Thoracic aorta (tissue), 2 donors: ENCODE results near the gene KLHDC7B. TPM values are rescaled to one million over a fixed set of nuclear protein-coding genes. Genes with fewer than 3 reads are reported as not detected.
"Not testable (repeated sequence)": the region's sequence is repeated elsewhere in the genome, so short reads cannot be mapped to it uniquely, and the experiment has no call there.

Experiments
- ATAC-seq: fragments of 150-250 bp; one replicate; pipeline ENCODE4 v1.8.0; 2017; ENCODE audit warnings: low read depth; ENCODE audit not compliant: insufficient number of reproducible peaks, low FRiP score
- DNase-seq: peaks from one replicate; pipeline ENCODE4 v3.0.0-alpha.2; 2020; ENCODE audit warnings: low spot score
- H3K27ac ChIP-seq, 2 donors: fragments of 200-600 bp; sonication (generic); 1 replicate in 1 of 2; 2 replicates in 1 of 2; pipeline ENCODE4 v1.5.1; 2016; ENCODE audit warnings: mild to moderate bottlenecking in 2 of 2, moderate library complexity in 2 of 2
- H3K27me3 ChIP-seq: fragments of 200-600 bp; sonication (generic); replicated peaks from 2 replicates; pipeline ENCODE4 v1.6.0; 2016; ENCODE audit warnings: mild to moderate bottlenecking; ENCODE audit not compliant: insufficient read depth
- H3K36me3 ChIP-seq: fragments of 200-600 bp; sonication (generic); one replicate; pipeline ENCODE4 v1.5.1; 2016
- H3K4me1 ChIP-seq, 2 donors: fragments of 200-600 bp; sonication (generic); 1 replicate in 1 of 2; 2 replicates in 1 of 2; pipeline versions ENCODE4 v1.5.1 to v1.6.0; 2016; ENCODE audit warnings: low read depth in 2 of 2, mild to moderate bottlenecking in 1 of 2; ENCODE audit not compliant: control insufficient read depth in 1 of 2
- H3K4me3 ChIP-seq: fragments of 200-600 bp; sonication (generic); 2 replicates; pipeline ENCODE4 v1.5.1; 2016; ENCODE audit warnings: mild to moderate bottlenecking
- H3K9me3 ChIP-seq: fragments of 200-600 bp; sonication (generic); 2 replicates; pipeline ENCODE4 v1.5.1; 2016
- CTCF ChIP-seq: fragments of 200-600 bp; sonication (generic); IDR thresholded peaks from one replicate; pipeline ENCODE4 v1.5.1; 2019; ENCODE audit warnings: antibody characterized with exemption
- total RNA-seq, 2 donors: library from RNA; depleted of rRNA; stranded (reverse); fragments of >200 nt; gene quantifications; one replicate each; pipeline versions ENCODE4 v1.1.0 to v1.2.3, GENCODE V29; 2016

KLHDC7B gene
- total RNA-seq, 2 donors from 2014 or later, result not detected

GRCh38 chr22:50532824-50533796, 12.6 kb upstream of the KLHDC7B start:
- Histone ChIP-seq H3K36me3 (no peaks in the 10 kb centered on the region), H3K4me3 (peak overlapping the region; percentile 78), H3K4me1 (peaks cover 15 to 36% of the 10 kb centered on the region in 2 donors), H3K9me3 (no peaks in the 10 kb centered on the region), H3K27me3 (peaks cover 5% of the 10 kb centered on the region), H3K27ac (peak overlapping the region; percentile 72 to 83)
- DNase-seq (no peak), ATAC-seq (no peak)
- no peak for TF ChIP-seq CTCF

GRCh38 chr22:50533856-50534711, 11.6 kb upstream of the KLHDC7B start:
- not testable (repeated sequence) for DNase-seq, H3K36me3 ChIP-seq, ATAC-seq, H3K4me3 ChIP-seq, H3K27me3 ChIP-seq, H3K9me3 ChIP-seq, H3K27ac ChIP-seq
- peaks cover 16 to 35% of the 10 kb centered on the region in 2 donors for H3K4me1 ChIP-seq

- H3K27me3 ChIP-seq, result peaks cover 5% of the 10 kb centered on the region
Observed at GRCh38 chr22:50535113-50535512, 10.6 kb upstream of the KLHDC7B start.

GRCh38 chr22:50536226-50536625, 9.5 kb upstream of the KLHDC7B start:
- H3K4me1 ChIP-seq, result peaks cover 12 to 14% of the 10 kb centered on the region in 2 donors
- TF ChIP-seq CTCF, result no peak
- no peaks in the 10 kb centered on the region for H3K36me3 ChIP-seq
- no peak for DNase-seq
- peaks cover 3% of the 10 kb centered on the region for H3K27me3 ChIP-seq
- H3K4me3 ChIP-seq, result no peak overlapping the region
- no peaks in the 10 kb centered on the region for H3K9me3 ChIP-seq
- H3K27ac ChIP-seq, result no peak overlapping the region
- no peak for ATAC-seq

More at GRCh38 chr22:50535113-50535512, 10.6 kb upstream of the KLHDC7B start:
- H3K4me1 ChIP-seq, result peaks cover 18 to 25% of the 10 kb centered on the region in 2 donors
- DNase-seq, result no peak
- no peak overlapping the region for H3K4me3 ChIP-seq
- H3K9me3 ChIP-seq, result no peaks in the 10 kb centered on the region
- H3K27ac ChIP-seq, result no peak overlapping the region
- TF ChIP-seq CTCF, result no peak
- ATAC-seq, result no peak
- H3K36me3 ChIP-seq, result no peaks in the 10 kb centered on the region

GRCh38 chr22:50537765-50538164, 7.9 kb upstream of the KLHDC7B start:
- H3K9me3 ChIP-seq, result no peaks in the 10 kb centered on the region
- no peak overlapping the region for H3K4me3 ChIP-seq
- no peak for TF ChIP-seq CTCF
- H3K4me1 ChIP-seq, result peaks cover 0 to 4% of the 10 kb centered on the region in 2 donors
- H3K27me3 ChIP-seq, result no peaks in the 10 kb centered on the region
- peak overlapping the region in 1 of 2 donors; percentile 75 for H3K27ac ChIP-seq
- DNase-seq (no peak), ATAC-seq (no peak)
- H3K36me3 ChIP-seq, result no peaks in the 10 kb centered on the region
